BJ (cell line): ENCODE data around the gene TMEM179. TPM values are rescaled to one million over a fixed set of nuclear protein-coding genes. Genes with fewer than 3 reads are reported as not detected.

ENCODE experiments used
- CTCF ChIA-PET: fragments of 350-600 bp; formaldehyde crosslinking; extraction: SDS; loops from one replicate; lab custom pipeline; 2021; ENCODE audit warnings: antibody characterized with exemption, inconsistent platforms; lab: Yijun Ruan, JAX
- POLR2A ChIA-PET: fragments of 300-600 bp; sonication (Branson Sonifier 250); formaldehyde crosslinking; extraction: SDS; loops from one replicate; lab custom pipeline; 2021; ENCODE audit warnings: antibody characterized with exemption; lab: Charles Lee
- DNase-seq: peaks from one replicate; pipeline ENCODE4 v3.0.0-alpha.2; 2011; ENCODE audit warnings: low read depth
- H3K27me3 ChIP-seq: 2 replicates; pipeline ENCODE4 v1.6.0; 2011; ENCODE audit warnings: low read length; ENCODE audit not compliant: control insufficient read depth, insufficient read depth
- H3K36me3 ChIP-seq: 2 replicates; pipeline ENCODE4 v1.5.1; 2011; ENCODE audit warnings: low read length; ENCODE audit not compliant: control insufficient read depth, insufficient read depth
- H3K4me3 ChIP-seq: 2 replicates; pipeline ENCODE4 v1.5.1; 2011; ENCODE audit warnings: low read depth, mild to moderate bottlenecking, control low read depth, low read length
- CTCF ChIP-seq: IDR thresholded peaks from 2 replicates; pipeline ENCODE4 v1.5.1; 2011; ENCODE audit warnings: low read depth, mild to moderate bottlenecking, control low read depth, inconsistent platforms, low read length, moderate library complexity; ENCODE audit not compliant: insufficient read depth
- polyA plus RNA-seq: library from polyadenylated mRNA; depleted of rRNA; stranded (reverse); fragments of >200 nt; gene quantifications from 2 replicates; pipeline ENCODE4 v1.2.3, GENCODE V29; 2011

TMEM179 gene
- polyA plus RNA-seq, 1 experiment, result 0.09 TPM

- Histone ChIP-seq H3K36me3 (no peaks in the 10 kb centered on the region), H3K4me3 (no peak overlapping the region), H3K27me3 (no peaks in the 10 kb centered on the region; the same call in none of the 2 replicates)
- TF ChIP-seq CTCF, result no peak
- no peak for DNase-seq
- ChIA-PET POLR2A (no interaction called here), CTCF (interaction anchor here (1.2 to 1.4 kb wide), 2 partner anchors 18 to 469 kb away, joined by 3 to 8 read pairs; no protein-coding TSS in a partner anchor)
Observed at GRCh38 chr14:104546591-104547309, 57.8 kb downstream of the TMEM179 start.

DNA sequence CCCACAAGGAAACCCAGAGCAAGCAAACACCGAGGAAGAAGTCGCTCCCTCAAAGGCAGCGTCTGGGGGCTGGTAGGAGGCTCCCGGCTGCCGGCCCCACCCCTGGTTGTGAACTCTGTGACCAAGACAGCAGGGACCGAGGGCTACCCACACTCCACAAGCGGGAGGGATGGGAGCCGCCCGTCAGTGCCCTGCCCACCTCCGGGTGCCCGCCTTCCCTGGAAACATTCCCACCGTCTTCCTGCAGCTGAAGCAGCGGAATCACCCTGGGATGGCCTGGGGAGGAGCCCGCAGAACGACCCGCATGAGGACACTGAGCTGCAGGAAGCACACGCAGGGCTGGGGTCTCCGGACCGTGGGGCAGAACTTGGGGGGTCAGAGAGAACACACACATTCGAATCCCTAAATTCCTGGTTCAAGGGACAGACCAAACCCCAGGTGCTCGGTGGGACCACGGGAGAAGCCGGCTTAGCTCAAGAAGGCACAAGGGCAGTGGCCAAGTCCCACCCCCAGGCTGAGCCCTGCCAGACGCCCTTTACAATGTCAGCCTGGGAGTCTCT is 58.5 kb downstream of the TMEM179 start:
- ChIA-PET CTCF (interaction anchor here (1.2 to 1.4 kb wide), 2 partner anchors 19 to 468 kb away, joined by 3 to 8 read pairs; no protein-coding TSS in a partner anchor), POLR2A (no interaction called here)
- no peak for TF ChIP-seq CTCF
- DNase-seq, result no peak
- Histone ChIP-seq H3K36me3 (no peaks in the 10 kb centered on the region), H3K4me3 (no peak overlapping the region), H3K27me3 (no peaks in the 10 kb centered on the region; the same call in none of the 2 replicates)

GRCh38 chr14:104545151-104545941 is 59.2 kb downstream of the TMEM179 start:
- H3K36me3 ChIP-seq, result no peaks in the 10 kb centered on the region
- no peak for TF ChIP-seq CTCF
- no peak overlapping the region for H3K4me3 ChIP-seq
- DNase-seq, result no peak
- no peaks in the 10 kb centered on the region; the same call in none of the 2 replicates for H3K27me3 ChIP-seq
- ChIA-PET POLR2A (no interaction called here), CTCF (interaction anchor here (1.2 kb wide), 1 partner anchor 468 kb away, joined by 3 read pairs; no protein-coding TSS in a partner anchor)

GRCh38 chr14:104544362-104544961 is 60.1 kb downstream of the TMEM179 start:
- no peaks in the 10 kb centered on the region; the same call in none of the 2 replicates for H3K27me3 ChIP-seq
- DNase-seq, result no peak
- CTCF ChIA-PET, result no interaction called here
- no peak overlapping the region for H3K4me3 ChIP-seq
- TF ChIP-seq CTCF, result no peak
- no peaks in the 10 kb centered on the region for H3K36me3 ChIP-seq
- POLR2A ChIA-PET, result no interaction called here
